HG03095 (cell line): ENCODE data around the gene TMC5.
"Not testable (repeated sequence)": the region's sequence is repeated elsewhere in the genome, so short reads cannot be mapped to it uniquely, and the experiment has no call there.

ENCODE experiments used
- ATAC-seq: cut with Tn5 transposase; IDR thresholded peaks from one replicate; pipeline ENCODE4 v1.9.1; 2021; ENCODE audit warnings: moderate library complexity; ENCODE audit not compliant: unreplicated experiment

The TMC5 gene

DNA sequence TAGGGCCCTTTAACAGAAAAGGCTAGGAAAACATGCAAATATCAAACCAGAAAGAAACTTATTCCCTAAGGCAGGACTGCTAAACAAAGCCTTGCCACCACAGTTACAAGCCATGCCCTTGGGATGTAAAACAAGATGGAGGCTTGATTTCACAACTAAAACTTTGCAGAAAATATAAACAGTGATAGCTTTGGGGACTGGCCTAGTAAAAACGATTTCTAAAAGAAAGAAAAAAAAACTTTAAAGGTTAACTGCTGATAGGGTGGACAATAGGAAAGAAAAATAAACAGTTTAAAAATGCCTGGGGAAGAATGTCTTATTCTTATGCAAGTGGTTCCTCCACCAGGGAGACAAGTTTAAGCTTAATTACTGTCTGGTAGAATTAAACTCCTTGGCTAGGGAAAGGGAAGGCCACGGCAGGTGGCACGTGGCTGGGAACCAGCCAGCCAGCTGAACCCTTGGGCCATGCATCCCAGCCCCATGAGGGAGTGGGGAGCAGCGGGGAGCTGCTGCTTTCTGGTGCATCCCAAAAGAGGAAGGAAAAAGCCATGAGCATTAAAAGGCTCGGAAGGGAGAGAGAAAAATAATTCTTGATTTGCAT is 10.7 kb upstream of the TMC5 start:
- no peak for ATAC-seq

DNA sequence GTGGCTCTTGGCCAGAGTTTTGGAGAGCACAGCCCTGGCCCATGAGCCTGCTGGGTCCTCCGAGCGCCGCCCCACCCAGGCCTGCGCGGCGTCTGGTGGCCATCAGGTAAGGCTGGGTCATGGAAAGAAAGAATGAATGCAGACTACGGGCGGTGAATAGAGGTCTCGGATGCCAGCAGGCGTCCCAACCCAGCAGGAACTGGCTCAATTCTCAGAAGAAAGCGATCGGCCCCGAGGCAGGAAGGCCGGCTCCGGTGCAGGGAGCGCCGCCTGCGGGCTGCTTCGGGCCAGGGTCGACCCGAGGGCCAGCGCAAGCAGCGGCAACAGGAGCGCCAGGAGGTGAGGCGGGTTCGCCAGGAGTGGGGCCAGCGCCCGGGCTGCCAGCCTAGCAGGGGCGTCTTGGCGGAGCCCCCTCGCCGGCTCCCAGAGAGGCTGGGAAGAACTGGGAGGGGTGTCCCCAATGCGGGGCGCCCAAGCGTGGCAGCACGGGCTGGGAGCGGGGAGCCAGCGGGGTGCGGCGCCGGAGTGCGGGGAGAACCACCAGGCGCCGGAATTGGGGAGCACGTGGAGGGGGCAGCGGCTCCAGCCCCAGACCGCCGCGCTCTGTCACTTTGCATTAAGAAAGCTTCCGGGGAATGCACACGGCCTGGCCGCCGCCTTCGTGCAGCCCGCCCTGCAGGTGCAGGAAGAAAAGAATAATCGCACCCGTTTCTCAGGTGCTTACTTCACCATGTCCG is 7.1 kb upstream of the TMC5 start:
- ATAC-seq: no peak

DNA sequence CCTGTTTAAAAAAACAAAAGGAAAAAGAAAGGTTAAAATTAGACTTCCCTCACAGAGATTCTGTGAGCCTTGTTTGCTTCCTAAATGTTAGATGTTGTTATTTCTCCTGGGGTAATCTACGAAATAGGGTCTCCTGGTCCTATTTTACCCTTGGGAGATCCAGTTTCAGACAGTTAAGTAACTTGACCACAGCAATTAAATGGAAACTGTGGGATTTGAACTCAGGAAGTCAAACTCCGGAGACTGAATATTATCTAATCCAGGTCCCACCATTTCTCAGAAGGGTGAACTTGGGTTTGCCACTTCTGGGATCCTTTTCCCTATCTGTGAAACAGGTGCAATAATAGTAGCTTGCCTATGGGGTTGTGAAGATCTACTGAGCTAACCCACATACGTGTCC is 6.4 kb upstream of the TMC5 start:
- ATAC-seq: no peak

DNA sequence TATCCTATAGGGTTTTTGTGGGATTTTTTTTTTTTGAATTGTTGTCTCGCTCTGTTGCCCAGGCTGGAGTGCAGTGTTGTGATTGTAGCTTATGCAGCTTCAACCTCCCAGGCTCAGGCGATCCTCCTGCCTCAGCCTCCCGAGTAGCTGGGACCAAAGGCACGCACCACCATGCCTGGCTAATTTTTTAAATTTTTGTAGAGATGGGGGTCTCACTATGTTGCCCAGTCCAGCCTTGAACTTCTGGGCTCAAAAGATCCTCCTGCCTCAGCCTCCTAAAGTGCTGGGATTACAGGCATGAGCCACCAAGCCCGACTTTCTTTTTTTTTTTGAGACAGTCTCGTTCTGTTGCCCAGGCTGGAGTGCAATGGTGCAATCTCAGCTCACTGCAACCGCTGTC is 5.6 kb upstream of the TMC5 start:
- ATAC-seq: not testable (repeated sequence)

DNA sequence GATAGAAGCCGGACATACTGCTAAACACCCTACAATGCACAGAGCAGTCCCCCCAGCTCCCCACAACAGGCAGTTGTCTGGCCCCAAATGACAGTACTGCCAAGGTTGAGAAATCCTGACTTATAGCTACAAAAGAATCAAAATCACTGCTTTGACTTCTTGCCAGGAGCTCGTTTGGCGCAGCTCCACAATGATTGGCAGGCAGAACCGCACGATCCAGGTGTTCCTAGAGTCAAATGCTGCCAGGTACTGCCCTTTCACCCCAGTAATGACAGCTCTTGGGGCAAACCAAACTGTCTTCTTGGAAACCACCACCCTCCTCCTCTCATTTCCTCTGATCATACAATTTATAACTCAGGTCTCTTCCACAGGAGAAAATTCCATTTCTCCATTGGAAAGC is 2.2 kb upstream of the TMC5 start:
- ATAC-seq: no peak

DNA sequence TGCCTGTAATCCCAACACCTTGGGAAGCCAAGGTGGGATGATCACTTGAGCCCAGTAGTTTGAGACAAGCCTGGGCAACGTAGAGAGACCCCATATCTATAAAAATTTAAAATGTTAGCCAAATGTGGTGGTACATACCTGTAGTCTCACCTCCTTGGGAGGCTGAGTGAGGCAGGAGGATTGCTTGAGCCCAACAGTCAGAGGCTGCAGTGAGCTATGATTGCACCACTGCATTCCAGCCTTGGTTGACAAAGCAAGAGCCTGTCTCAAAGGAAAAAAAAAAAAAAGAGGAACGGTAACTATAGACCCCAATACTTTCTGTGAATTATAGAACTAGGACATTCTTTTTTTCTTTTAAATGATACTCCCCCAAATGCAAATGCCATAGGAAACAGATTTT is 1.8 kb upstream of the TMC5 start:
- no peak for ATAC-seq

DNA sequence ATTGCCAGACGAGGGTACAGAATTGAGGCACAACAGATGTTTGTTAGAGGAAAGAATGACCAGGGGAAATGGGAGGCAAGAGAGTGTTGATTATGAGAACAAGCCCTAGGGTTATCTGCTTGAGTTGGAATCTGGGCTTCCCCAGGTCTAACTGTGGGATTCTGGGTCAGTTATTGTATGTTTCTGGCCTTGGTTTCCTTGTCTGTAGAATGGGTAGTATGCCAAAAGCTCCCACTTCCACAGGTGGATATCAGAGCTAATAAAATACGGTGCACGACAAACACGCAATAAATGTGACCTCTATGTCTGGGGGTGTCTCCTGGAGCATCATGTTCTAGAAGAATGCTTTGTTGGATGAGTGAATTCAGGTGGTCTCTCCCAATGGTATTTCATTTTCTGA is 517 bp downstream of the TMC5 start:
- no peak for ATAC-seq

DNA sequence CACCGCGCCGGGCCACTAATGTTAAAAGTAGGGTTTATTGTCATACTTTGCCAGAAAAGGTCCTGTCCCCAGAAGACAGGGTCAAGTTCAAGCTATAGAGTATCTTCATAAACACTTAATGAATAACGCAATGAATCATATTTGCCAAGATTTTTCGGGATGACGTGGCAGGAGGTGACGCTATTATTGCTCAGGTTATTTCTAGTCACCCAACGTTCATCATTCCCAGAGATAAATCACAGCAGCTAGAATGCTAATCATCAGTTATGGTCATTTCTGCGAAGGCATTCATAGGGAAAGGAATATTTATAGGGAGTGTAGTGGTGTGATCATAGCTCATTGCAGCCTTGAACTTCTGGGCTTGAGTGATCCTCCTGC is 2.0 kb downstream of the TMC5 start:
- no peak for ATAC-seq

DNA sequence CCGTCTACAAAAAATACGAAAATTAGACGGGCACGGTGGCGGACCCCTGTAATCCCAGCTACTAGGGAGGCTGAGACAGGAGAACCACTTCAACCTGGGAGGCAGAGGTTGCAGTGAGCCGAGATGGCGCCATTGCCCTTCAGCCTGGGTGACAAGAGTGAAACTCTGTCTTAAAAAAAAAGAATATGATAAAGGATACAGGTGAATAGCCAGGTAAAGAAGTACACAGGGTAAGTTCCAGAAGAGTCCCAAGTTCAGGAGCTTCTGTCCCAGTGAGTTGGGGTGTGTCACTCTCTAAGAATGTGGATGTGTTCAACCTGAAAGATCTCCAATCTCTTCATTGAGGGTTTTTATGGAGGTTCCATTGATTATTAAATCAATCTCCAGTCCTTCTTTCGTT is 6.8 kb downstream of the TMC5 start:
- ATAC-seq: no peak

DNA sequence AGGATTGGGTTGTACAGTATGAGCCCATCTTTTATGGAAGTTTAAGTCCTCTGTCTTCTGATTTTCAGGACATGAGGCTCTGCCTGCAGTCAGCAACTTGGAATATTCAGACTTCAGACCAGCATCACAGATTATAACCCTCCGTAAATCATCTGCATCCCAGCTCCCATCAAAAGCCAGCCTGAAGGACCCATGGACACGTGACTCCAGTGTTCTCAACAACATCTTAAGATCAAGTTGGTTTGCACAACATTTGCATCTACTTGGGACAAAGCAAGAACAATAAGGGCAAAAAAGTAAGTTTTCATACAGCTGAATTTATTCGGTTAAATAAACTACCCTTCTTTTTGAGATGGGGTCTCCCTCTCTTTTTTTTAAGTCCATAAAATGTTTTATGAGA is 12.7 kb downstream of the TMC5 start:
- no peak for ATAC-seq

DNA sequence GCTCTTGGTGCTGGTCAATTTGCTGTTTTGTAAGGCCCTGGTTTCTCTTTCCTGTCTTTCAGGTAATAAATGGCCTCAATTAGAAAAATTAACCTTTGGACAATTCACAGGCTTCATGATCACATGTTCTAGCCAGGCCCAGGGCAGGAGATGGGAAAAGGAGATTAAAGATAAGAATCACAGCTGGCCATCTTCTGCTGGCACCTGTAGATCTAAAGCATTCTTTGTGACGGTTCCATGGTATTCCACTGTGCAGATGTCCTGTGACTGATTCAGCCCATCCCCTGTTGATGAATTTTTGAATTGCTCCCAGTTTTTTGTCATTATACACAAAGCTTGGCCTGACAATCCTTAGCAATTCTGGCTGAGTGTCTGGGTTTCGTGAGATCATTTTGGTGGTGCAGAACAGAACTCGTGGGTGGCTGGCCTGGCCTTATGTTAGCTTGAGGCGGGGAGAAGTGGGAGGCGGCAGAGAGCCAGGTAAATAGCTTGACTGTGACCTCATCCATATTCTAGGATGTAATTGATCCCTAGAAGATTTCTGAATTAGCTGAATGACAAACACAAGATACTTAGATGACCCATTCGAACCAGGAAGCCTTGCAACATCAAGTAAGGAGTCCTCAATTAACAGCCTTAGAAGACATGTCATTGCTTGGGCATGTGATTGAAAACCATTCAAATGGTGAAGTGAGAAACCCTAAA is 14.1 kb downstream of the TMC5 start:
- ATAC-seq: no peak

DNA sequence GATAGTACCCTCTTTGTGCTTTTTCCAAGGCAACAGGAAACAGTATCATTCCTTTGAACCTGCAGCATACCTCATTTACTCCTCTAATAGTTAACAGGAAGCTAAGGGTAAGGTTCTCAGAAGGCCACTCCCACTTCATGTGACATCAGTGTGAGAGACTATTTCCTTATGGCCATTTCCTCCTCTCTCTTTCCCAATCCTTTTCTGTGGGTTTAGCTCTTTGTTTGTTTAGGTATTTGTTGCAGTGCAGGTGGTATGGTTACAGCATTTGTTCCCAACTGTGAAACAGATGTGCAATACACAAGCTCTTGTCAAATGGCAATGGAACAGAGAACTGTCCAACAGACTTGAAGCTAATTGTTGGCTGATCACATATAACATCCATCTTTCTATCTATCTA is 14.7 kb downstream of the TMC5 start:
- no peak for ATAC-seq

DNA sequence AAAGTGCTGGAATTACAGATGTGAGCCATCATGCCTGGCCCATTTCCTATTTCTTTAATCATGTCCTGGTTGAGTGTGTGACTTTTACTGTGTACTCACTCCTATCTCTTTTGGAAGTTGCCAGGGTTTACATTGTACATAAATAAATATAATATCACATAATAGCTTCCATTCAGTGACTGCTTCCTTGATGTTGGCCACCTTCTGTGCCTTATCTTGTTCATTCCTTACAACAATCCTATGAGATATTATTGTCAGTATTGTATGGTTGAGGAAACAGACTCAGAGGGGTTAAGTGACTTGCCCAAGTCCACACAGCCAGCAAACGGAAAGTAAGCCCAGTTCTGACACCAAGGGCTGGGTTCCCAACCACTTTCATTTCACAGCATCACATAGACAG is 16.9 kb downstream of the TMC5 start:
- no peak for ATAC-seq

DNA sequence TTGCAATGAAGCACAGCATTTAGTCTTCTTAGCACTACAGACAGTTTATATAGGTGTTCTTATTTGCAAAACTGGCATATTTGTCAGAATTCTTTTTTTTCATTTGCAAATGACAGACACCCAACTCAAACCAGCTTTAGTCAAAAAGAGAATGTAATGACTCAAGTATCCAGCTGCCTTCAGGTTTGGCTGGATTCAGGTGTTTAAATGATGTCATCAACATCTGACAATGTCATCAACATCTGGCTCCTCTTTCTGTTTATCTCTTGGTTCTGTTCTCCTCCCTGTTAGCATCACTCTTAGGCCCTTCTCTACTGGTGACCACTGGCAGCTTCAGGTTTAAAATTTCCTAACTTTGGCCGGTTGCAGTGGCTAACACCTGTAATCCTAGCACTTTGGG is 18.9 kb downstream of the TMC5 start:
- ATAC-seq: no peak

DNA sequence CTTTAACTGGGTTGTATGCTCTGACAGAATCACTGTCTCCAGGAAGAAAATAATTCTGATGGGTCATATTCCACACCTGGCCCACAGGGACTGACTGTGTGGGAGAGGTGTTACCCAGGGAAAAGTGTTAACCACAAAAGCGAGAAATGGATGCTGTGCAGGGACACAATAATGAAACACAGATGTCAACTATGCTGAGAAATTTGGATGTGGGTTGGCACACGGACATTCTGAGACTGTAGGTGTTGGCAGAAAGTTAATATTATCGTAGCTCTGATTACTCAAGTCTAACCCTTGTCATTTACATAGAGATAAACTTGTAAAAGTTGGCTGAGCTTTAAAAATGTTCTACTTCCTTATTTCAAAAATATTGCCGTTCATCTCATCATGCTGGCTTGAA is 19.6 kb downstream of the TMC5 start:
- ATAC-seq: no peak

DNA sequence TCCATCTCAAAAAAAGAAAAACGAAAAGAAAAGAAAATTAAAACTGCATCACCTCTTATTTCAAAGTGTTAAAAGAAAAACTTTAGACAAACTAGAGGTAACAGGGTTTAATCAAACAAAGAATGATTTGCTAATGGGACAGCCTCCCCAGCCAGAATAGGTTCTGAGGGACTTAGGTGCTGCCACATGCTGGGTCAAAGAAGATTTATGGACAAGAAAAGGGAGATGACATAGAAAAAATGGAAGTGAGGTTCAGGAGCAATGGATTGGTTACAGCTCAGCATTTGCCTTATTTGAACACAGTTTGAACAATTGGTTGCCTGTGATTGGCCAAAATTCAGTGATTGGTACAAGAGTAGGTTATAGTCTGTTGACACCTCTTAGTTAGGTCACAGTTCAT is 21.1 kb downstream of the TMC5 start:
- ATAC-seq: no peak

DNA sequence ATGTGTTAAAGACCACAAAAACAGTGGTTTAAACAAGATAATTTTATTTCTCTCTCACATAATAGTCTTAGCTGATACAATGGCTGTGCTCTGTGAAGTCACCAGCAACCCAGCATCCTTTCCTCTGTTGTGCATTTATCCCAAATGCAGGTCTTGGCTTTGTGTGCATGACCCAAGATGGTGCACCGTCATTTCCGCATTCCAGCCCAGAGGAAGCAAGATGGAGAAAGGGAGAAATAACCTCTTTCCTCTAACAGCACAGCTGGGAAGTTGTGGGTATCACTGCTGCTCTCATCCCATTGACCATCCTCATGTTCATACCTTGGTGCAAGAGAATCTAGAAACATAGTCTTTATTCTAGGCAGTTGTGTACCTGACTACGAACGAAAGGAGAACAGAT is 21.8 kb downstream of the TMC5 start:
- ATAC-seq: no peak

DNA sequence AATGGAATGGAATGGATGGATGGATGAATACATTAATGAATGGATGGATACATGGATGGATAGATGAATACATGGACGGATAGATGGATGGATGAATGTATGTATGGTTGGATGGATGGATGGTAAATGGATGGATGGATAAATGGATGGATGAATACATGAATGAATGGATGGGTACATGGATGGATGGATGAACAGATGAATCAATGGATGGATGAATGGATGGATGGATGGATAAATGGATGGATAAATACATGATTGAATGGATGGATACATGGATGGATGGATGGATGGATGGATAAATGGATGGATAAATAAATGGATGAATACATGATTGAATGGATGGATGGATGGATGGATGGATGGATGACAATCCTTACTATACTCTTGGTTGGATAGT is 26.0 kb downstream of the TMC5 start:
- no peak for ATAC-seq

DNA sequence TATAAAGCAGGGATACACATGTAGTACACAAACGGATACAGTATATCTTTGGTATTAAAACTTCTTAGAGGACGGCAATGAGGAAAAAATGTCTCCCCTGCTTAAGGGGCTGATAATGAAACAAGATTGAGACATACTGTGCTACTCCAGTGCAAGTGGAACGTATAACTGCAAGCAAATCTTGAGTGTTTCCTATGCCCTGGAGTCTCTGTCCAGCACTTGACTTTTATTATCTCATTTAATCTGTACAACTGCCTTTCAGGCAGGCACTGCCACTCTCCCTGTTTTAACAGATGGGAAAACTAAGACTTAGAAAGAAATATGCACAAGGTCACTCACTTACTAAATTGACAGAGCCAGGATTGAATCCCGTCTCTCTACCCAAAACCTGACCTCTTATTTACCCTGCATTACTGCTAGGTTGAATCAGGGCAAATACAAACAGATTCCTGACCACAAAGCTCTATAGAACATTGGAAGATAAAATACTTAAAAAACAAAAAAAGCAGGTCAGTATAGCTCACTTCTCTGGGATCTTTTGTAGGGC is 28.7 kb downstream of the TMC5 start:
- no peak for ATAC-seq

DNA sequence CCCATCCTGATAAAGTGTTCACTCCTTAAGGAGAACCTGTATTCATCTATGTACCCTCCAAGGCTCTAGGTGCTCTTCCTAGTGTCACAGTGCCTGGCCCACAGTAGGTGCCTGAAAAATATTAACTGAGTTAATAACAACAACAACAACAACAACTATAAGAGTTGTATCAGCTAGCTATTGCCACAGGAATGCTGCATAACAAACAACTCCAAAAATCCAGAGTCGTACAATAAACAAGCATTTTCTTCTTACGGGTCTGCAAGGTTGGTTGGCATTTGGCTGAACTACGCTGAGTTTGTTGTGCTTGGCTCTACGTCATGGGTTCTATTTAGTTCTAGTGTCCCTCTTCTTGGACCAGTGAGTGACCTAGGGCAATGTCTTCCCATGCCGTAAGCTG is 29.2 kb downstream of the TMC5 start:
- ATAC-seq: no peak

DNA sequence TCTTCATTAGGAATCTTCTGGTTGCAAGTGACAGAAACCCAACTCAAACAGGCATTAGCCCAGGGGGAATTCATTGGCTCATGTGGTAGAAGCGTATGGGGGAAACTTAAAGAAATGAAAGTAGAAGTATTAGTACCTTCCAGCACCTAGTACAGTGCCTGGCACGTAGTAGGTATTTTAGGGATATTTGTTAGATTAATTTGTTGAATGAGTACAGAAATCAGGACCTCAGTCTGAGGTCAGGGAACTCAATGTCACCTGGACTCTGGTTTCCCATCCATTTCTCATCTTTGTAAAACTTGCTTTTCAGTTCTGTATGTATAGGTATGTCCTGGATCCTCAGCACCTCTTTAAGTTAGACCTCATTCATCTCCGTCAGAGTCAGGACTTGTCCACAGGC is 32.5 kb downstream of the TMC5 start:
- no peak for ATAC-seq

DNA sequence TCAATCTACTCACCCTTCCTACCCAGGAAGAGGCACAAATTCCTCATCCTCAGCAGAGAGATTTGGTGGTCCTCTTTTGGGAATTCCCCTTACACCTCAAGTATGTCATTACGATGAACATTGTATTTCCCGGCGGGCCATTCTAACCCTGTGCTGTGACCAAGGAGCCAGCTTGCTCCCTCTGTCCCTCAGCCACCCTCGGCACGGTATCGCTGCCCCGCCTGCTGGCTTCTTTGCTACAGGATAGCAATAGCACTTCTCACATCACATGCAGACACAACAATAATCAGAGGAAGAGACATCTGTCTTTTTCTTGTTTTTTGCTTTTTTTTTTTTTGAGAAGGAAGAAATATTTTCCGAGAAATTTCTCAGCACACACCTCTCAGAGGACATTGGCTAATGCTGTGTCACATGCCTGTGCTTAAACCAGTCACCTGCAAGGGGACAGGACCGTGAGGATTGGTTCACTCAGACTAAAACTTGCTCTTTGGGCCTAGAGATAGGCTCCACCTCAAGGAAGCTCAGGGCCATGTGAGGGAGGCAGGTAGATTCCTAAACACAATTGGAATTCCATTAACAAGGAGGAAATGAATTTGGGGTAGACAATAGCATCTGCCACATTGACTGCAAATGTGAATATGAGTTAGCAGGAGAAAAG is 41.2 kb downstream of the TMC5 start:
- ATAC-seq: no peak
